ENCODE measurements around the gene ST8SIA2.

The ST8SIA2 gene

GRCh38 chr15:92393071-92393979 lies at the start of gene ST8SIA2:
ST8SIA2 (plus strand) TSS chr15:92393881; CDS start chr15:92394065, 184 bp downstream.
- peak; percentile 58 for DNase-seq

- DNase-seq: no peak
Measured at GRCh38 chr15:92343924-92344643, 49.6 kb upstream of the ST8SIA2 start.

- DNase-seq: no peak
Measured at GRCh38 chr15:92346063-92346462, 47.6 kb upstream of the ST8SIA2 start.

GRCh38 chr15:92355307-92355706 lies 38.4 kb upstream of the ST8SIA2 start:
- no peak for DNase-seq

GRCh38 chr15:92361321-92362000 lies 32.2 kb upstream of the ST8SIA2 start:
- no peak for DNase-seq

- no peak for DNase-seq
Measured at GRCh38 chr15:92362001-92362350, 31.7 kb upstream of the ST8SIA2 start.

GRCh38 chr15:92365084-92365483 lies 28.6 kb upstream of the ST8SIA2 start:
- DNase-seq: peak; percentile 70

- no peak for DNase-seq
Measured at GRCh38 chr15:92365906-92366305, 27.8 kb upstream of the ST8SIA2 start.

GRCh38 chr15:92366381-92366780 lies 27.3 kb upstream of the ST8SIA2 start:
- DNase-seq: no peak

GRCh38 chr15:92375057-92375456 lies 18.6 kb upstream of the ST8SIA2 start:
- no peak for DNase-seq

GRCh38 chr15:92376109-92376508 lies 17.6 kb upstream of the ST8SIA2 start:
- no peak for DNase-seq

- DNase-seq: peak; percentile 52
Measured at GRCh38 chr15:92377083-92377789, 16.4 kb upstream of the ST8SIA2 start.

GRCh38 chr15:92383519-92384324 lies 10.0 kb upstream of the ST8SIA2 start:
- DNase-seq: no peak

- no peak for DNase-seq
Measured at GRCh38 chr15:92384381-92384780, 9.3 kb upstream of the ST8SIA2 start.

- DNase-seq: peak; percentile 65
Measured at GRCh38 chr15:92385096-92385495, 8.6 kb upstream of the ST8SIA2 start.

GRCh38 chr15:92391640-92392039 lies 2.0 kb upstream of the ST8SIA2 start:
- DNase-seq: peak; percentile 57

GRCh38 chr15:92392462-92392861 lies 1.2 kb upstream of the ST8SIA2 start:
- DNase-seq: no peak

GRCh38 chr15:92393980-92394308 lies 263 bp downstream of the ST8SIA2 start:
- DNase-seq: peak; percentile 18

GRCh38 chr15:92394309-92395097 lies 822 bp downstream of the ST8SIA2 start:
- DNase-seq: peak; percentile 28

GRCh38 chr15:92395098-92395635 lies 1.5 kb downstream of the ST8SIA2 start:
- no peak for DNase-seq
